Mucosa of gallbladder (tissue), 1 donor: ENCODE results near the gene TFAP2A. TPM values are rescaled to one million over a fixed set of nuclear protein-coding genes. Genes with fewer than 3 reads are reported as not detected.

ENCODE experiments used
- DNase-seq: peaks from one replicate; pipeline ENCODE4 v3.0.0-alpha.2; 2020; ENCODE audit warnings: low spot score
- total RNA-seq: library from RNA; stranded (reverse); gene quantifications from one replicate; pipeline ENCODE4 v1.2.1, GENCODE V29; 2021
- donor health status: DM: no; HTN: no; CAD: no.

The TFAP2A gene
- total RNA-seq, 1 donor from 2014 or later = 0.89 TPM

DNA sequence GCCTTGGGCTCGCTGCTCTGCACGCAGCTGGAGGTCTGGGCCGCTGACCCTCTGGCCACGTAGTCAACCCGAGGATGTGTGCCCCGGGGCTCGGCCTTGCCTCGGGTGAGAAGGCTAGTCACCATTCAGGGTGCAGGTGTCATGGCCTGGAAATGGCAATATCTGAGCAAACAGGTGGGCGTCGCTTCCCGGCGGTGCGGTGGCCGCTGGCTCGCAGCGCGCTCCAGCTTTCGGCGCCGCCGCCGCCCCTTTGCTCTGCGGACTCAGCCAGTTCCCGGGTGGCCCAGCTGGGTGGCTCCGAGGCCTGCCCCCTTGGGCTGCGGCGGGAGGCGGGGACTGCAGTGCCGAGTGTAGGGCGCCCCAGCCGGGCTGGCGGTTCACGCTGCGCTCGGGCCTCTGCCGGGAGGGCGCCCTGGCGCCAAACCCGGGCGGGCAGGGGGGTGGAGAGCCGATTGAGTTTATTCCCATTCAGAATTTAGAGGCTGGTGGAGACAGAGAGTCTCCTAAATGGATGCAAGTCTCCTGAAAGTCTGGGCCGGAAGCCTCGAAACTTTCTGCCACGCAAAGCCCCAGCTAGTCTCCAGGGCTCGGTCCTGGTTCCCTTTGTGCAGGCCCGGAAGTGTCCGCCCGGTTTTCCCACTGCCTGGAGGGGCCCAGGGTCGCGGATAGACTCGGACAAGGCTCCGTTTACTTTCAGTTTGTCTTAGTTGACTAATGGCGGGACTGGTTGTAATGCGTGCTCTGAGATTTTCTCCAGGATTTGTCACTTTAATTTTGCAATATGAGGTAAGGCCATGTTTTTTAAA, 11.3 kb upstream of the TFAP2A start:
- DNase-seq = no peak

- no peak for DNase-seq
Measured at GRCh38 chr6:10425176-10425974, 10.5 kb upstream of the TFAP2A start.

GRCh38 chr6:10424040-10424439, 9.2 kb upstream of the TFAP2A start:
- DNase-seq = no peak

GRCh38 chr6:10422737-10423034, 7.8 kb upstream of the TFAP2A start:
- DNase-seq = no peak

DNA sequence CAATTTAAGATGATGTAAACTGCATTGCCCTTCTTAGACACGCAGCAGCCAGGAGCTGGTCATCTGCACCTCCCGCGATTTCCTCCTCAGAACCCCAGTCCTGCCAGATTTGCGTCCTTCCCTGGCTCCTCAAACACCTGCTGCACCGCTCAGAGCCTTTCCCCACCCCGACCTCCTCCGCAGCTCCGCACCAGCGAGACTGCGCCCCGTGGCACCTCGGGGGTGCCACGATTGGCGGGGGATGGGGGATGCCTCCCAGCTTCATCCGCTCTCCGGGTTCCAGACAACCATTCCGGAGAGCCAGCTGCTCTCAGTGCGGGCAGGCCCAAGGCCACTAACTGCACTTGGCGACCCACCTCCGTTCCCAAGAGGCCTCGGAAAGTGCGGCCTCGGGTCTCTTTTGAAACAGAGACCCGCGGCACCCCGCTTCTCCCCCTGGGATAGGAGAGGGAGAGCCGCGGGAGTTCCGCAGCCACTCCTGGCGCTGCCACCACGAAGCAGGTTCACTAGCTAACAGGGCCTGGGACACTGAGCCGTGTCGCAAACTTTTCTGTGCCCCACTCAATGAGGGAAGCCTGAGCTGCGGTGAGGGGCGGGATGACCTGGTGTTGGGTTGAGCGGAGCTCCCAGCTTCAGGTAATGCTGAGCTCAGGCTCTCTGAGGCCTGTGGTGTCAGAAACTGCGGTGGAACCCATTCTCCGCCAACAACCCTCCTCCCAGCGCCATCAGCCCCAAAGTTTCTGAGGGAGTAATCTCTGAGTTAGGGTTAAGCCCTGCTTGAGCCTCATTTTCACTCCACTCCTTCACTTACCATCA, 7.3 kb upstream of the TFAP2A start:
- DNase-seq = no peak

DNA sequence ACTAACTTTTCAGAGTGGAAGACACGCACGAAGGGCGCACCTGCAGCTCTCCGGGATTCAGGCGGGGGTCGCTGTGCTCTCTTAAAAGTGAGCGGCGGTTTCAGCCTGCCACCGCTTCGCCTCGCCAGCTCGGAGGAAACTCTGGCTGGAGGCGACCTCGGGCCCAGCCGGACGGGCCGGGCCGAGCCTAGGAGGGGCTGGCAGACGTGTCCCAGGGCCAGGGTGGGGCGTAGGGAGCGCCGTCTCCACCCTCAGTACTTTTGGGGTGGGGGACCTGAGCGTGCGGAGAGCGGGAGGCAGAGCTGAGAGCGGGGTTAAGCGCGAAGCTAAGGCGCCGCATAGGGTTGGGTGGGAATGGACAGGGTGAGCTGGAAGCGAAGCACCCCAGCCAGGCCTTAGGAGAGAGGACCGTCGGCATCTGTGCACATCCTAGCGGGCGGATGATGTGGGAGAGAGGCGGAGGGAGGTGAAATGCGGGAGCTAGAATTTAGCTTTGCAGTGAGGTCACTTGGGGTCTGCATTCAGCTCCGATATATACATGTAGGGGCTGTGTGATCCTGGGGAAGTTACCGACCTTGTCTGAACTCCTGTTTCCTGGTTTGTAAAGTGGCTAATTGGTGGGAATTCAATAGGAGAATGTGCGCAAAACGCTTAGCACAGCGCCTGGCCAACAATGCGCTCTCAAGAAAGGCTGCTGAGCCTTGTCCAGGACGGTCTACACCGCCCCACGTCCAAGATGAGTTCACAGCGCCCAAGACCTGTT, 6.5 kb upstream of the TFAP2A start:
- no peak for DNase-seq

DNA sequence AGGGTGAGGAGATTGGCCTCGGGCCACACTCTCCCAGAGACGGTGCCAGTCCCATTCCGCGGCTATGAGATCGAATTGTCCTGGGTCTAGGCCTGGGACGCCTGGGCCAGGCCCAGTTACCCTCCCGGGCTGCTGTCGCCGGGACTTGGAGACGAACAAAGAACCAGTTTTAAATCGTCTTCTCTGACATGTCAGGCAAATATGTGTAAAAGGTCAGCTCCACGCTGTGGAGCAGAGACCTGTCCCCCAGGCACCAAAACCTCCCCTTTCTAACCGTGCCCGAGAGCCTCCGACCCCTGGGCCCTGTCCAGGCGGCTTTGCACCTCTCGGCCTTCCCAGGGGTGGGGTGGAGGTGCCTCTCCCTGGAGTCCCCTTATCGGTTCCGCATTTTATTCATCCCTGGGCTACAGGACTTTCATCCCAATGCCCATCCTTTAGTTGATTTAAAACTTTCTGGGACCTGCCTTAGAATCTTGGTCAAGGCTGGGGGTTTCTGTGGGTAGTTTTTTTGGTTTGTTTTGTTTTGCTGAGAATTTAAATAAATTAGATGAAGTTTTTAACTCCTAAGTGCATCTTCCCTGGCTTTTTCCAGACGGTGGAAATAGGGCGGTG, 5.8 kb upstream of the TFAP2A start:
- DNase-seq = no peak

- DNase-seq = no peak
Measured at GRCh38 chr6:10419749-10420545, 5.1 kb upstream of the TFAP2A start.

- no peak for DNase-seq
Measured at GRCh38 chr6:10418862-10419748, 4.2 kb upstream of the TFAP2A start.

- no peak for DNase-seq
Measured at GRCh38 chr6:10418361-10418861, 3.5 kb upstream of the TFAP2A start.

DNA sequence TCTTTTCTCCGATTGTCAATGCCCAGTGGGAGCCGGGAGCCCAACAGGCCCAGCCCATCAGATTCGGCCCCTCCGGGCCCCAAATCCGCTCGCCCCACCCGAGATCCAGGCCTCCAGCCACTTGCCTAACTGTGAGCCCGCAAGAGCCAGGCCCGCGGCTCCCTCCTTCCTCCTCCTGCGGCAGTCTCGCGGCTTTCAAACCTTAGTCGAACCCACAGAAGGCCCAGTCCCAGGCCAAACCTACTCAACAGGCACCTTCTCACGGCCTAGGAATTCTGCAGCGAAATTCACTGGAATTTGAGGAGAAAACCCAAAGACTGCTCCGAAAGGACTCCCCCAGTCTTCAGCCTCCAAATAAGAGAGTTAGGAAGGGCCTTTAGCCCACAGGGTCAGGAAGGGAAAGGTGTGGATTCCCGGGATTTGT, 2.8 kb upstream of the TFAP2A start:
- DNase-seq = no peak

GRCh38 chr6:10416863-10417641, 2.2 kb upstream of the TFAP2A start:
- DNase-seq = no peak

GRCh38 chr6:10416516-10416862, 1.6 kb upstream of the TFAP2A start:
- DNase-seq = no peak

DNA sequence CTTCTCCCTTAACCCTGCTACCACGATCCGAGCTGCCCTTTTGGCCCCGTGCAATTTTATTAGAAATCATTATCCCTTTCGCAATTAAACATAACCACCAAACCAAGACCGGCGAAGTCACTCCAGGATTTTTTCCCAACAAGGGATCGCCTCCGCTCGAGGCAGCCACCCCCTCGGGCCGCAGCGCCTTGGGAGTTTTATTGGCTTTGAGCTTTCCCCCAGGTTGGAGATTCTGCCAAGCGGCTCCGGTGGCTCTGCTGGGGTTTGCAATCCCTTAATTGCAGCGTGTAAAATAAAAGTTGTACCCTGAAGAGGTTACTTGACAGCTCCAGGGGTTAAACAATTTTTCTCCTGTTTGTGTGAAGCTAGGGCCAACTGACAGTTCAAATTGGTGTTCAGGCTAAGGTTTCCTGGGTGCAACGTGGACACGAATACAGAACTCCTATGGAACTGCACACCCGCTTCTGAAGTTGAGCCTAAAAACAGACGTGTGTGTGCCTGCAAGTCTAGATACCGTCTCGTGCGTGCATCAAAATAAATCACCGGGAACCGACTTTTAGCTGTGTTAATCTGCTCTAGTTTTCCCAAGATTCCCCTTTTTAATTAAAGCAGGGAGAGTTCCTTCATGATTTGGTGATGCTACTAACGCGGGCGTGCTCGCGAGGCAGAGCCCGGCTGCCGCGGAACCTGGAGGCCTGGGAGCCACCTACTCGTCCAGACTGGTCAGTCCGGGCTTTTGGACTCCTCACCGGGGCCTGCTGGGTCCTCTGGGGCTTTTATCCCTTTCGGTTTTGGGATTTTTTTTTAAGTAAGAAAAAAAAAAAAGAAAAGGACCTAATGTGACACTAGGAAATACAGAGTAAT, 975 bp upstream of the TFAP2A start:
- DNase-seq = no peak

DNA sequence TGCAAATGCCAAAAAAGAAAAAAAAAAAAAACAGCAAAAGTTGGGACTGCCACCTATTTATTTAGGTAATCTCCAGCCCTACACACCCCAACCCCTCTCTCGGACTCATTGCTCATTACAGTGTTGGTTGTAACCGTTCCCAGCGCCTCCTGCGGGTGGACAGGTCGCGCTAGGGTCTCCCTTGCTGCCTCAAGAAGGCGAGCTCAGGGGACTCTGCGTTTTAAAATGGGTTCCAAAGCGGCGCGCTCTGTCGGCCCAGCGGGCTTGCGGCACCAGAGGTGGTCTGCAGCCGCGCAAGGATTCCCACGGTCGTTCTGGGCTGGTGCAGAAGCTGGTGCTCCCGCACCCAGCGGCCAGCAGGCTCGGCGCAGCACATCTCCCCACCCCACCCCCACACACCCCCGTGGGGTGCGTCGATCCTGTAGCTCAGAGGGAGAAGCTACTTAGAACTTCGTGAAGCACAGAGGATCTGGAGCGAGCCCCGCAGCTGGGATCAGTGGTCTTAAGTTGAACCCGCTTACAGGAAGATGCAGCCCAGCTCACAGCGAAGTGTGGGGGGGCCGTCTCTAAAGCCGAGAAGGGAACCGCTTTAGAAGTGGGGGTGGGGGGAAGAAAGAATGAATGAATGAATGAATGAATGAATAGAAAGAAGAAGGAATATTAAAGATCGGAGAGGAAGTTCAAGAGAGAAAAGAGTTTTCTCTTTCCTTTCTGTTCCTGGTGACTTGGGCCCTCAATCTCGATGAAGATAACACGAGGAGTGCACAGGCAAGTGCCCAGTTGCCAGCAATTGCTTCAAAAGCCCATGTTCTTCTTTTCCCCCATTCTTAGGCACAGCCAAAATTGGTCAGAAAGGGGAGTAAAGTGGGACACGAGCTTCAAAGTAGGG, 780 bp downstream of the TFAP2A start:
- no peak for DNase-seq

GRCh38 chr6:10413262-10413849, 1.5 kb downstream of the TFAP2A start:
- DNase-seq = no peak
